Measurements from ENCODE around the gene PTCD1.

DNA sequence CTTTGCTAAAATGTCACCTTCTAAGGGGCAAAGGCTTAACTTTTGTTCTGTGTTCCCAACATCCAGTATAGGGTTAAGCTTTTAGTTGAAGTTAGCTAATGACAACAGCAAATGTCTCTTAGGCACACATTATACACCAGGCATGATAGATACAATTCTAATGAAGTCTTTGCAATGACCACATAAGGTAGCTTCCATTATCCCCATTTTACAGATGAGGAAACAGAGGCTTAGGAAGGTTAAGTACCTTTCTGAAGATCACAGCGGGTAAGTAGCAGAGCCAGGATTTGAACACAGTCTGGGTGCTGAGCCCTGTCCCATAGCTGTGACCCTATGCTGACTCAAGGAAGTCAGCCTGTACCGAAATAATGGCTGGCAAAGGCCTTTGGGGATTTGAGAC, 28.0 kb downstream of the PTCD1 start:
- TF ChIP-seq MAFK (IDR thresholded peaks at IDR 0.05; ENCODE audit: low read depth, low read length), result no peak
- no peak for TF ChIP-seq ASH2L (IDR thresholded peaks at IDR 0.05; ENCODE audit: low read length)
- no peak for TF ChIP-seq POLR2A (IDR thresholded peaks at IDR 0.05; ENCODE audit: control extremely low read depth in 1 of 2, low read depth in 2 of 2, low read length in 2 of 2)
- no peak for TF ChIP-seq RAD21 (IDR thresholded peaks at IDR 0.05 in 1 of 2, conservative IDR thresholded peaks at IDR 0.05 in 1 of 2; ENCODE audit: low read depth in 2 of 2, low read length in 2 of 2)
- TF ChIP-seq CTCF (IDR thresholded peaks at IDR 0.05; ENCODE audit: control extremely low read depth in 1 of 3, insufficient read depth in 1 of 3, low read depth in 1 of 3, low read length in 3 of 3), result no peak
- TF ChIP-seq TAF1 (IDR thresholded peaks at IDR 0.05; ENCODE audit: low read depth, low read length), result no peak
- no peak for TF ChIP-seq TBP (IDR thresholded peaks at IDR 0.05; ENCODE audit: low read depth, low read length)
- TF ChIP-seq, protein P1, sequence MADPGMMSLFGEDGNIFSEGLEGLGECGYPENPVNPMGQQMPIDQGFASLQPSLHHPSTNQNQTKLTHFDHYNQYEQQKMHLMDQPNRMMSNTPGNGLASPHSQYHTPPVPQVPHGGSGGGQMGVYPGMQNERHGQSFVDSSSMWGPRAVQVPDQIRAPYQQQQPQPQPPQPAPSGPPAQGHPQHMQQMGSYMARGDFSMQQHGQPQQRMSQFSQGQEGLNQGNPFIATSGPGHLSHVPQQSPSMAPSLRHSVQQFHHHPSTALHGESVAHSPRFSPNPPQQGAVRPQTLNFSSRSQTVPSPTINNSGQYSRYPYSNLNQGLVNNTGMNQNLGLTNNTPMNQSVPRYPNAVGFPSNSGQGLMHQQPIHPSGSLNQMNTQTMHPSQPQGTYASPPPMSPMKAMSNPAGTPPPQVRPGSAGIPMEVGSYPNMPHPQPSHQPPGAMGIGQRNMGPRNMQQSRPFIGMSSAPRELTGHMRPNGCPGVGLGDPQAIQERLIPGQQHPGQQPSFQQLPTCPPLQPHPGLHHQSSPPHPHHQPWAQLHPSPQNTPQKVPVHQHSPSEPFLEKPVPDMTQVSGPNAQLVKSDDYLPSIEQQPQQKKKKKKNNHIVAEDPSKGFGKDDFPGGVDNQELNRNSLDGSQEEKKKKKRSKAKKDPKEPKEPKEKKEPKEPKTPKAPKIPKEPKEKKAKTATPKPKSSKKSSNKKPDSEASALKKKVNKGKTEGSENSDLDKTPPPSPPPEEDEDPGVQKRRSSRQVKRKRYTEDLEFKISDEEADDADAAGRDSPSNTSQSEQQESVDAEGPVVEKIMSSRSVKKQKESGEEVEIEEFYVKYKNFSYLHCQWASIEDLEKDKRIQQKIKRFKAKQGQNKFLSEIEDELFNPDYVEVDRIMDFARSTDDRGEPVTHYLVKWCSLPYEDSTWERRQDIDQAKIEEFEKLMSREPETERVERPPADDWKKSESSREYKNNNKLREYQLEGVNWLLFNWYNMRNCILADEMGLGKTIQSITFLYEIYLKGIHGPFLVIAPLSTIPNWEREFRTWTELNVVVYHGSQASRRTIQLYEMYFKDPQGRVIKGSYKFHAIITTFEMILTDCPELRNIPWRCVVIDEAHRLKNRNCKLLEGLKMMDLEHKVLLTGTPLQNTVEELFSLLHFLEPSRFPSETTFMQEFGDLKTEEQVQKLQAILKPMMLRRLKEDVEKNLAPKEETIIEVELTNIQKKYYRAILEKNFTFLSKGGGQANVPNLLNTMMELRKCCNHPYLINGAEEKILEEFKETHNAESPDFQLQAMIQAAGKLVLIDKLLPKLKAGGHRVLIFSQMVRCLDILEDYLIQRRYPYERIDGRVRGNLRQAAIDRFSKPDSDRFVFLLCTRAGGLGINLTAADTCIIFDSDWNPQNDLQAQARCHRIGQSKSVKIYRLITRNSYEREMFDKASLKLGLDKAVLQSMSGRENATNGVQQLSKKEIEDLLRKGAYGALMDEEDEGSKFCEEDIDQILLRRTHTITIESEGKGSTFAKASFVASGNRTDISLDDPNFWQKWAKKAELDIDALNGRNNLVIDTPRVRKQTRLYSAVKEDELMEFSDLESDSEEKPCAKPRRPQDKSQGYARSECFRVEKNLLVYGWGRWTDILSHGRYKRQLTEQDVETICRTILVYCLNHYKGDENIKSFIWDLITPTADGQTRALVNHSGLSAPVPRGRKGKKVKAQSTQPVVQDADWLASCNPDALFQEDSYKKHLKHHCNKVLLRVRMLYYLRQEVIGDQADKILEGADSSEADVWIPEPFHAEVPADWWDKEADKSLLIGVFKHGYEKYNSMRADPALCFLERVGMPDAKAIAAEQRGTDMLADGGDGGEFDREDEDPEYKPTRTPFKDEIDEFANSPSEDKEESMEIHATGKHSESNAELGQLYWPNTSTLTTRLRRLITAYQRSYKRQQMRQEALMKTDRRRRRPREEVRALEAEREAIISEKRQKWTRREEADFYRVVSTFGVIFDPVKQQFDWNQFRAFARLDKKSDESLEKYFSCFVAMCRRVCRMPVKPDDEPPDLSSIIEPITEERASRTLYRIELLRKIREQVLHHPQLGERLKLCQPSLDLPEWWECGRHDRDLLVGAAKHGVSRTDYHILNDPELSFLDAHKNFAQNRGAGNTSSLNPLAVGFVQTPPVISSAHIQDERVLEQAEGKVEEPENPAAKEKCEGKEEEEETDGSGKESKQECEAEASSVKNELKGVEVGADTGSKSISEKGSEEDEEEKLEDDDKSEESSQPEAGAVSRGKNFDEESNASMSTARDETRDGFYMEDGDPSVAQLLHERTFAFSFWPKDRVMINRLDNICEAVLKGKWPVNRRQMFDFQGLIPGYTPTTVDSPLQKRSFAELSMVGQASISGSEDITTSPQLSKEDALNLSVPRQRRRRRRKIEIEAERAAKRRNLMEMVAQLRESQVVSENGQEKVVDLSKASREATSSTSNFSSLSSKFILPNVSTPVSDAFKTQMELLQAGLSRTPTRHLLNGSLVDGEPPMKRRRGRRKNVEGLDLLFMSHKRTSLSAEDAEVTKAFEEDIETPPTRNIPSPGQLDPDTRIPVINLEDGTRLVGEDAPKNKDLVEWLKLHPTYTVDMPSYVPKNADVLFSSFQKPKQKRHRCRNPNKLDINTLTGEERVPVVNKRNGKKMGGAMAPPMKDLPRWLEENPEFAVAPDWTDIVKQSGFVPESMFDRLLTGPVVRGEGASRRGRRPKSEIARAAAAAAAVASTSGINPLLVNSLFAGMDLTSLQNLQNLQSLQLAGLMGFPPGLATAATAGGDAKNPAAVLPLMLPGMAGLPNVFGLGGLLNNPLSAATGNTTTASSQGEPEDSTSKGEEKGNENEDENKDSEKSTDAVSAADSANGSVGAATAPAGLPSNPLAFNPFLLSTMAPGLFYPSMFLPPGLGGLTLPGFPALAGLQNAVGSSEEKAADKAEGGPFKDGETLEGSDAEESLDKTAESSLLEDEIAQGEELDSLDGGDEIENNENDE (IDR thresholded peaks at IDR 0.05; ENCODE audit: insufficient replicate concordance, low read length), result no peak
- no peak for TF ChIP-seq EP300 (IDR thresholded peaks at IDR 0.05; ENCODE audit: borderline replicate concordance in 1 of 2, low read depth in 2 of 2, low read length in 2 of 2)
